Measurements from ENCODE around the gene INPP5D. TPM values are rescaled to one million over a fixed set of nuclear protein-coding genes. Genes with fewer than 3 reads are reported as not detected.
"Not testable (repeated sequence)": the region's sequence is repeated elsewhere in the genome, so short reads cannot be mapped to it uniquely, and the experiment has no call there.

Gene INPP5D
- total RNA-seq, 1 donor from 2014 or later = 4.9 TPM

DNA sequence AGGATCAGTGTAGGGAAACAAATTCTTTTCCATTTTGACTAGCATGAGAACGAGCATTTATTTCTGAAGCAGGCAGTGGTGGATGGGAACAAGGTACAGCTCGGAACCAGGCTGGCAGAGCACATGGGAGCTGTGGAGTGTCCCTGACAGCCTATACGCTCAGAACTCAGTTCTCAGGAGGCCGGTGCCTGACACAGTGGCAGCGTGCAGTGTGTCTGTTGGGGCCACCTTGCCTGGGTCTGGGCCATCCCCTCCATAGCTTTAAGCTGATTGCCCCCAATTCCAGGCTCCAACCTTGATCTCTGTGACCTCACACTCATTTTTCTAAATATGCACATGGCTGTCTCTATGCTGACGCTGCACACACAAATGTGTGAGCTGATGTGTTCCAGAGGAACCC lies 136.9 kb downstream of the INPP5D start:
- peaks cover 1% of the 10 kb centered on the region for H3K9me3 ChIP-seq (replicated peaks)
- H3K27ac ChIP-seq (replicated peaks) = no peak overlapping the region
- no peak for DNase-seq
- H3K4me1 ChIP-seq = peaks cover under 1% of the 10 kb centered on the region
- peaks cover 7% of the 10 kb centered on the region for H3K36me3 ChIP-seq
- intact Hi-C loops (cut with micrococcal nuclease) = no loop called here
- no peaks in the 10 kb centered on the region for H3K27me3 ChIP-seq (ENCODE audit: low read depth)
- TF ChIP-seq, protein P1, sequence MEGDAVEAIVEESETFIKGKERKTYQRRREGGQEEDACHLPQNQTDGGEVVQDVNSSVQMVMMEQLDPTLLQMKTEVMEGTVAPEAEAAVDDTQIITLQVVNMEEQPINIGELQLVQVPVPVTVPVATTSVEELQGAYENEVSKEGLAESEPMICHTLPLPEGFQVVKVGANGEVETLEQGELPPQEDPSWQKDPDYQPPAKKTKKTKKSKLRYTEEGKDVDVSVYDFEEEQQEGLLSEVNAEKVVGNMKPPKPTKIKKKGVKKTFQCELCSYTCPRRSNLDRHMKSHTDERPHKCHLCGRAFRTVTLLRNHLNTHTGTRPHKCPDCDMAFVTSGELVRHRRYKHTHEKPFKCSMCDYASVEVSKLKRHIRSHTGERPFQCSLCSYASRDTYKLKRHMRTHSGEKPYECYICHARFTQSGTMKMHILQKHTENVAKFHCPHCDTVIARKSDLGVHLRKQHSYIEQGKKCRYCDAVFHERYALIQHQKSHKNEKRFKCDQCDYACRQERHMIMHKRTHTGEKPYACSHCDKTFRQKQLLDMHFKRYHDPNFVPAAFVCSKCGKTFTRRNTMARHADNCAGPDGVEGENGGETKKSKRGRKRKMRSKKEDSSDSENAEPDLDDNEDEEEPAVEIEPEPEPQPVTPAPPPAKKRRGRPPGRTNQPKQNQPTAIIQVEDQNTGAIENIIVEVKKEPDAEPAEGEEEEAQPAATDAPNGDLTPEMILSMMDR (IDR thresholded peaks at IDR 0.05; ENCODE audit: borderline replicate concordance) = no peak
- H3K4me3 ChIP-seq = no peak overlapping the region

DNA sequence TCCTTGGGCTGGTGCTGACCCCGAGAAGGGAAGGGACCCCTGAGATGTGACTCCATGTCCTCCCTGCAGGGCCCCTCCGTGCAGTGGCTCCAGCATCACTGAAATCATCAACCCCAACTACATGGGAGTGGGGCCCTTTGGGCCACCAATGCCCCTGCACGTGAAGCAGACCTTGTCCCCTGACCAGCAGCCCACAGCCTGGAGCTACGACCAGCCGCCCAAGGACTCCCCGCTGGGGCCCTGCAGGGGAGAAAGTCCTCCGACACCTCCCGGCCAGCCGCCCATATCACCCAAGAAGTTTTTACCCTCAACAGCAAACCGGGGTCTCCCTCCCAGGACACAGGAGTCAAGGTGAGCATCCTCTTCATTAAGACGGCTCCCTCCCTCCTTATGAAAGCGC lies 137.9 kb downstream of the INPP5D start:
- Histone ChIP-seq H3K9me3 (replicated peaks) (peaks cover 11% of the 10 kb centered on the region), H3K4me1 (peaks cover 10% of the 10 kb centered on the region), H3K4me3 (no peak overlapping the region), H3K36me3 (peaks cover 9% of the 10 kb centered on the region), H3K27me3 (ENCODE audit: low read depth) (no peaks in the 10 kb centered on the region), H3K27ac (replicated peaks) (no peak overlapping the region)
- TF ChIP-seq, protein P1 (IDR thresholded peaks at IDR 0.05; ENCODE audit: borderline replicate concordance) = no peak
- DNase-seq = no peak
- intact Hi-C loops (cut with micrococcal nuclease) = no loop called here

DNA sequence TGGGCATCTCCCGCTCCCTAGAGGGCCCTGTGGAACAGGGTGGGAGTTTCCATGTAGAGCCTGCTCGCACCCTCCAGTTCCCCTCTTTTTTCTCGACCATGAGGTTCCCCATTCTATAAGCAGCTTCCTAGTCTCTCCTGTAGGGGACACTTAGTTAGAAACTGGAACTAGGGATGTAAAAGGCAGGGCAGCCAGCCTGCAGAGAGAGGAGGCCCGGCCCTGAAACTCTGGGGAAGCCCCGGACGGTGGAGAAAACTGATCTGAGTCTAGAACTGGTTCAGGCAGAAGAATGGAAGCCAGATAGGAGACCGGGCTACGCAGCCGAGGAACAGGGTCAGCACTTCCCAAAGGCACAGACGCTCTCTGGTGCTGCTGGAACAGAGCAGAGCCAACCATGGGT lies 139.7 kb downstream of the INPP5D start:
- peaks cover 16% of the 10 kb centered on the region for H3K36me3 ChIP-seq
- H3K4me3 ChIP-seq = no peak overlapping the region
- TF ChIP-seq, protein P1 (IDR thresholded peaks at IDR 0.05; ENCODE audit: borderline replicate concordance) = no peak
- H3K9me3 ChIP-seq (replicated peaks) = peaks cover 24% of the 10 kb centered on the region
- H3K27me3 ChIP-seq (ENCODE audit: low read depth) = no peaks in the 10 kb centered on the region
- no peak overlapping the region for H3K27ac ChIP-seq (replicated peaks)
- intact Hi-C loops (cut with micrococcal nuclease) = no loop called here
- no peak for DNase-seq
- H3K4me1 ChIP-seq = peaks cover 10% of the 10 kb centered on the region

DNA sequence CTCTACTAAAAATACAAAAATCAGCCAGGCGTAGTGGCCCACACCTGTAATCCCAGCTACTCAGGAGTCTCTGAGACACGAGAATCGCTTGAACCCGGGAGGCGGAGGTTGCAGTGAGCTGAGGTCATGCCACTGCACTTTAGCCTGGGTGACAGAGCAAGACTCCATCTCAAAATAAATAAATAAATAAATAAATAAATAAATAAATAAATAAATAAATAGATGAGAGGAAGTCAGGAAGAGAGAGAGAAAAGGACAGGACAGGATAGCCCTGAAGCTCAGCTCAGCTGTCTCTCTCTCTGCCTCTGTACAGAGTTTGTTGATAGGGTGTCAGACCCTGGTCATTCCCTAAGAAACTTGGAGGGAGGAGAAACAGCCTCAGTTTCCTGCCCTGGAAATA lies 140.6 kb downstream of the INPP5D start:
- intact Hi-C loops (cut with micrococcal nuclease); H3K4me3 ChIP-seq; DNase-seq; H3K4me1 ChIP-seq; H3K27ac ChIP-seq (replicated peaks); H3K27me3 ChIP-seq (ENCODE audit: low read depth): not testable (repeated sequence)
- Histone ChIP-seq H3K36me3 (peaks cover 16% of the 10 kb centered on the region), H3K9me3 (replicated peaks) (peaks cover 24% of the 10 kb centered on the region)

DNA sequence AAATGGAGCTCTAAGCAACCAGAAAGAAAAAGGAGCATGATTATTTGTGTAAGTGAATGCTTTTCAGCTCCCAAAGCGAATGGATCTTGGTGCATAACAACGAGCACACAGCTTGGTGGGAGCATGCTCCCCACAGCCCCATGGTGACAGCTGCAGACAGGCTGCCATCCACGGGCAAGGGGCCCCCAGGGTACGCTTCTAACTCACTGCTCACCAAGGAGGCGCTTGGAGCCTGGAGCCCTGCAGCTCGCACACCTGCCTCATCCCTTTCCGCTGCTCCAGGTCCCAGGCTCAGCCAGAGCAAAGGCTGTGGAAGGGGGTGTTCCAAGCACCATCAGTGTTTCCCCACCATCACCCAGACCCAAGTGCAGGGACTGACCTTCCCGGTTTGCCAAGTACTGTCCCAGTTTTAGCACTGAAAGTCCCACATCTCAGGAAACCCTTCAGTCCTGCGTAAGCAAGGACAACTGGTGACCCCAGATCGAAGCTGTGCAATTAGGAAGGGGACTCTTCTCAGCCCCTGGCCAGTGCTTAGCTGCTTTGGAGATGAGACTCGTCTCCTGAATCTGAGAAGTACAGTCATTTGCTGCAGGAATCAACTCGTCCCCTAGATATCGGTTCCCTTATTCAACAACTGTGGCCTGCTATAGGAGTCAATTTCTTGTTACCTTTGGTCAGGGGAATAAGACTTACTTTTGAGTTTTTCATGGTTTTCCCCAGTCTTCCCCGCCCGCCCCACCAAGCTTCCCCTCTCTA lies 141.3 kb downstream of the INPP5D start:
- TF ChIP-seq, protein P1 (IDR thresholded peaks at IDR 0.05; ENCODE audit: borderline replicate concordance) = no peak
- Histone ChIP-seq H3K36me3 (peaks cover 16% of the 10 kb centered on the region), H3K27me3 (ENCODE audit: low read depth) (no peaks in the 10 kb centered on the region), H3K27ac (replicated peaks) (no peak overlapping the region), H3K4me3 (no peak overlapping the region), H3K9me3 (replicated peaks) (peaks cover 24% of the 10 kb centered on the region), H3K4me1 (peaks cover 10% of the 10 kb centered on the region)
- DNase-seq = no peak
- intact Hi-C loops (cut with micrococcal nuclease) = no loop called here

DNA sequence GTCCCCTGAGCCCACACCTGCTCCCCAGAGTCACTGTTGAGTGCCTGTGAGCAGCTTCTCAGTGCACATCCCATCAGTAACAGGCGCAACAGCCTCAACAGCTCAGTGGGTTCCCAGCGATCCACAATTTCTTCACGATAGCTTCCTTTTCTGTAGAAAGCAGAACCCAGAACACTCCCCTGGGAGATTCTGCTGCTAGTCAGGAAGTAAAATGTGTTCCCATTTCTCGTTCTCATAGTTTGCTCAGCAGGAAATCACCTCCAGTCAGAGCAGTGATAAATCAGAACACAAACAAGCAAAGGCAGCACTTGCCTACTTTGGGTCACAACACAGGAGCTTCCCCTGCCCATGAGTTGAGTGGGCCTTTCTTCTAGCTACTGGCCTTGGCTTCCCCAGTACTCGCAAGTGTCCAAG lies 142.4 kb downstream of the INPP5D start:
- Histone ChIP-seq H3K27me3 (ENCODE audit: low read depth) (no peaks in the 10 kb centered on the region), H3K4me3 (no peak overlapping the region), H3K4me1 (peaks cover 10% of the 10 kb centered on the region), H3K9me3 (replicated peaks) (peaks cover 24% of the 10 kb centered on the region), H3K27ac (replicated peaks) (no peak overlapping the region), H3K36me3 (peaks cover 20% of the 10 kb centered on the region)
- TF ChIP-seq, protein P1 (IDR thresholded peaks at IDR 0.05; ENCODE audit: borderline replicate concordance) = no peak
- DNase-seq = no peak
- intact Hi-C loops (cut with micrococcal nuclease) = no loop called here
